ENCODE results near the gene EEFSEC.

- TF ChIP-seq POLR2AphosphoS5 (IDR thresholded peaks at IDR 0.05; ENCODE audit: low read depth) (no peak), ZNF331 (CRISPR knock-in tag; IDR thresholded peaks at IDR 0.05; ENCODE audit: low read depth) (no peak), CTCF (conservative IDR thresholded peaks at IDR 0.05; ENCODE audit: low read depth in 2 of 2) (no peak), NANOG (IDR thresholded peaks at IDR 0.05; ENCODE audit: borderline replicate concordance) (no peak), EZH2 (IDR thresholded peaks at IDR 0.05; ENCODE audit: low read depth, unreplicated experiment) (no peak), REST (IDR thresholded peaks at IDR 0.05; ENCODE audit: unreplicated experiment) (no peak)
Measured at GRCh38 chr3:128228366-128228910, 75.2 kb downstream of the EEFSEC start.
